NCI-H748 treated with DMSO at 0.1 percent for 48 hours (cell line): Measurements from ENCODE around the gene HERPUD1.
A peak's percentile ranks its signal among the peaks of the same experiment; 100 is the strongest.
"Not testable (repeated sequence)": the region's sequence is repeated elsewhere in the genome, so short reads cannot be mapped to it uniquely, and the experiment has no call there.

ENCODE experiments used
- DNase-seq: peaks from one replicate; lab custom pipeline; 2025; lab: John Stamatoyannopoulos, UW

HERPUD1 gene, protein sequence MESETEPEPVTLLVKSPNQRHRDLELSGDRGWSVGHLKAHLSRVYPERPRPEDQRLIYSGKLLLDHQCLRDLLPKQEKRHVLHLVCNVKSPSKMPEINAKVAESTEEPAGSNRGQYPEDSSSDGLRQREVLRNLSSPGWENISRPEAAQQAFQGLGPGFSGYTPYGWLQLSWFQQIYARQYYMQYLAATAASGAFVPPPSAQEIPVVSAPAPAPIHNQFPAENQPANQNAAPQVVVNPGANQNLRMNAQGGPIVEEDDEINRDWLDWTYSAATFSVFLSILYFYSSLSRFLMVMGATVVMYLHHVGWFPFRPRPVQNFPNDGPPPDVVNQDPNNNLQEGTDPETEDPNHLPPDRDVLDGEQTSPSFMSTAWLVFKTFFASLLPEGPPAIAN

DNA sequence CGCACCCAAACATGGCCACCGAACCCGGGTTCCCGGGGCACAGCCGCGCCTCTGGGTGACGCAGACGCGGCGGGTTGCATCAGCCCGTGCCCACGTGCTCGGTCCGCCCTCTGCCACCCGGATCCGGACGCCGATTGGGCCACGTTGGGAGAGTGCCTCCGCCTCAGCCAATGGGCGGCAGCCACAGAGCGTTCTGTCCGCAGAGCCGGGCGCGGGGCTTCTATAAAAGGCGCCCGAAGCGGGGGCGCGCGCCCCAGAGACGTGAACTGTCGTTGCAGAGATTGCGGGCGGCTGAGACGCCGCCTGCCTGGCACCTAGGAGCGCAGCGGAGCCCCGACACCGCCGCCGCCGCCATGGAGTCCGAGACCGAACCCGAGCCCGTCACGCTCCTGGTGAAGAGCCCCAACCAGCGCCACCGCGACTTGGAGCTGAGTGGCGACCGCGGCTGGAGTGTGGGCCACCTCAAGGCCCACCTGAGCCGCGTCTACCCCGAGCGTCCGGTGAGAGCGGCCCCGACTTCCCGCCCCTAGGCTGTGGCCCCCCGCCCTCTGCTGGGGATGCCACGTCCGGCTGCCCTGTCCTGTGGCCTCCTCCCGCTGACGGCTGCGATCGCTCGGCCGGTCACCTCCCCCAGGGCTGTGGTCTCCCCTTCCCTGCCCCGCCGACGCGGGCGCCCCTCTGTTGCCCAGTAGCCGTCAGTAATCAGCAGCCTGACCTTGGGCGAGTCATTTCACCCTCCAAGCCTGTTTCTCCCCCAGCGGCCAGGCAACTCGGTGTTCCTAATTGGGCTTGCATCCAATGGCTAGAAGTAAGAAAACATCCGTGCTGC, at the start of gene HERPUD1:
Gene HERPUD1 (plus strand): TSS at position 251 of the 829 bp plus-strand sequence. CDS start 103 bp downstream, at position 354.
- peak; percentile 81 for DNase-seq

- DNase-seq = no peak
Measured at GRCh38 chr16:56883586-56883985, 48.4 kb upstream of the HERPUD1 start.

- DNase-seq = no peak
Measured at GRCh38 chr16:56884026-56884582, 47.8 kb upstream of the HERPUD1 start.

DNA sequence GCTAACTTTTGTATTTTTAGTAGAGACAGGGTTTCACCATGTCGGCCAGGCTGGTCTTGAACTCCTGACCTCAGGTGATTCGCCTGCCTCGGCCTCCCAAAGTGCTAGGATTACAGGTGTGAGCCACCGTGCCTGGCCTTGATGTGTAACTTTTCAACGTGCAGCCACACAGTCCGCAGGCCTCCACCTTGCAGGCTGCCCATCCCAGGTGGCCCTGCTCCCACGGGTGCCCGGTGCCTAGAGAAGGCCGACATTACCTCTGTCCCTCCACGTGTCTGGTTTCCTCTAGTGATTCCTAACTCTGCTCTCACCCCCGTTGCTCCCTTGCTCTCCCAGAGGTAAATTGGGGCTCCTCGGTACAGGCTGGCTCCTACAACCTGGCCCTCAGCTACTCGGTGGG, 47.0 kb upstream of the HERPUD1 start:
- not testable (repeated sequence) for DNase-seq

GRCh38 chr16:56885446-56886162, 46.3 kb upstream of the HERPUD1 start:
- no peak for DNase-seq

DNA sequence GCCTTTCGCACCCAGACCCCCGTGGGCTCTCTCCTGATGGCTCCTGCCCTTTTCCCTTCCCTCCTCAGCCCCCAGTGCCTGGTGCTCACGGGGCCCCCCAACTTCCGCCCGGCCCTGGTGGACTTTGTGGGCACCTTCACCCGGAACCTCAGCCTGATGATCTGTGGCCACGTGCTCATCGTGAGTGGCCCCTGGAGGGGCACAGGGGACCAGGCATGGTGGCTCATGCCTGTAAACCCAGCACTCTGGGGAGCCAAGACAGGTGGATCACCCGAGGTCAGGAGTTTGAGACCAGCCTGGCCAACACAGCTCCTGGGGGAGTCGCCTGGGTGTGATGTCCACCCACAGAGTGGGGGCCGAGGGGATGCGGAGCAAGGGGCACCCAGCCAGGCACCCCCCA, 45.6 kb upstream of the HERPUD1 start:
- DNase-seq = no peak

- no peak for DNase-seq
Measured at GRCh38 chr16:56886826-56887225, 45.1 kb upstream of the HERPUD1 start.

GRCh38 chr16:56888806-56889205, 43.1 kb upstream of the HERPUD1 start:
- no peak for DNase-seq

DNA sequence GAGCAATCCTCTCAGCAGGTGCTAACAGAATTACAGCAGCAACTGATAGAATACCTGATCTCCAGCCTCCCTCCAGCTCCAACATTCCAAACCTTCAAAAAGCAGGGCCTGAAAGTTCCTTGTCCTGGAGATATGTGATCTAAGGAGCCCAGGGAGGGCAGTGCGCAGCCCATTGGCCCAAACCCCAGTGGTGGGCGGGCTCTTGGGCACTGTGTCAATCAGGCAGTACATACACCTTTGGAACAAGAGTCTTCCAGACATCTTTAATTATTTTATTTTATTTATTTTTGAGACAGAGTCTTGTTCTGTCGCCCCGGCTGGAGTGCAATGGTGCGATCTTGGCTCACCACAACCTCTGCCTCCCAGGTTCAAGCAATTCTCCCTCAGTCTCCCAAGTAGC, 42.7 kb upstream of the HERPUD1 start:
- DNase-seq = no peak

- DNase-seq = no peak
Measured at GRCh38 chr16:56891685-56892084, 40.3 kb upstream of the HERPUD1 start.

GRCh38 chr16:56892705-56893104, 39.2 kb upstream of the HERPUD1 start:
- no peak for DNase-seq

DNA sequence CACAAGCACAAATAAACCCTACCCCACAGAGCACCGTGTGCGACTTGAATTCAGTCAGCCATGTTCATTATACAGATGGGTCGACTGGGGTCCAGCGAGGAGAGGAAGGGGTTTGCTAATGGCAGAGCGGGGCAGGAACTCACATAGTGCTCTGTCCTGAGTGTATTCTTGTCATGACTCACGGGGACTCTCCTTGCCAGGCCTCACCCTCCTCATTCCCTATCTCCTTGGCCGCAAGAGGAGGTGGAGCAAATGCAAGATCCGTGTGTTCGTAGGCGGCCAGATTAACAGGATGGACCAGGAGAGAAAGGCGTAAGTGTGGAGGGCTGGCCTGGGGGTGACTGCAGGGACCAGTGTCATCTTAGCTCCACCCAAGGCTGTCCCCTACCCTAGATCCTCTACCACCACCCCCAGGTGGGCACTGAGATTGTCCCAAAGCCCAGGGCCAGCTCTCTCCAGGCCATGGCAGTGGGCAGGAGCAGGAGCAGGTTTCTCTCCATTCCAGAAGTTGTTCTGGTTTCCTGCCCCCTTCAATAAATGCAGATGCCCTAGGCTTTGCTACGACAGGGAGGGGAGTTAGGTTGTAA, 37.5 kb upstream of the HERPUD1 start:
- no peak for DNase-seq

GRCh38 chr16:56895813-56896212, 36.1 kb upstream of the HERPUD1 start:
- no peak for DNase-seq

DNA sequence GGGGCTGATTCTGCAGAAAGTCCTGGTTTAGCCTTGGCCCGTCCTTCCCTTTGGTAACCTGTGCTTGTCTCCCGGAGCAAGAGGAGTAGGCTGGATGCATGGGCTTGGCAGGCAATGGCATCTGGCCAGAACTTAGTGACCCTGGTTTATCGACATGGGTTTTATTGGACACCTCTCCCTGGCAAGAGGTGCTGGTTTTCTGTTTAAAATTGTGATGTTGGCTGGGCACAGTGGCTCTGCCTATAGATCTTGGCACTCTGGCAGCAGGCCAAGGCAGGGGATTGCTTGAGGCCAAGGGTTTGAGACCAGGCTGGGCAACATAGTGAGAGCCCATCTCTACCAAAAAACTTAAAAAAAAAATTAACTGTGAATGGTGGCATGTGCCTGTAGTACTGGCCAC, 35.7 kb upstream of the HERPUD1 start:
- no peak for DNase-seq

DNA sequence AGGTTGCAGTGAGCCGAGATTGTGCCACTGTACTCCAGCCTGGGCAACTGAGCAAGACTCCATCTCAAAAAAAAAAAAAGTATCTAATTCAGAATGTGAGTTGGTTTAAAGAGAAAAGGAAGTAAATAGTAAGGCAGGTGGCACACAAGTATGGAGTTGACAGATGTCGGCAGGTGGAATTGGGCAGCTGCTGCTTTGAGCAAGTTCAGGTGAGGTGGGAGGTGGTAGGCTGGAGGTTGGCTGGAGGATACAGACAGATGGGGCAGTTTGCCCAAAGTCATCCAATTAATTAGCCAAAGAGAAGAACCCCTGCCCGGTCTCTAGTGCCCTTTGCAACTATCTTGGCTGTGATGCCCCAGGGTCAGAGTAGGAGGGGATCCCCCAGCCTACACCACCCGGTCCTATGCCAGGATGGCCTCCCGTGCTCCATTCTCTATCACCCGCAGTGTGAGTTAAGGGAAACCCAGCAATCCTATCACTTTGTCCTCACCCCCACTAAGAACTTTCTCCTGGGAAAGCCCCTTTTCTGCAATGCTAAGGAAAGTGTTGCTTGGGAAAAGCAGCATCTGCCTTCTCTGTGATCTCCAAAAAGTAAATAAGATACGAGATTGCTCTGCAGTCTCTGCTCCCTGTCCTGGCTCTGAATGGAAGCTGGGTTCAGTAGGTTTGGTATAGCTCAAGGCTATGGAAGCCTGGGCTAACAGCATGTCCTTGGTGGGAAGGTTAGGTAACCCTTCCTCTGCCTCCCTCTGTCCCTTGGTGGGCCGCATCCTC, 34.7 kb upstream of the HERPUD1 start:
- DNase-seq = no peak

DNA sequence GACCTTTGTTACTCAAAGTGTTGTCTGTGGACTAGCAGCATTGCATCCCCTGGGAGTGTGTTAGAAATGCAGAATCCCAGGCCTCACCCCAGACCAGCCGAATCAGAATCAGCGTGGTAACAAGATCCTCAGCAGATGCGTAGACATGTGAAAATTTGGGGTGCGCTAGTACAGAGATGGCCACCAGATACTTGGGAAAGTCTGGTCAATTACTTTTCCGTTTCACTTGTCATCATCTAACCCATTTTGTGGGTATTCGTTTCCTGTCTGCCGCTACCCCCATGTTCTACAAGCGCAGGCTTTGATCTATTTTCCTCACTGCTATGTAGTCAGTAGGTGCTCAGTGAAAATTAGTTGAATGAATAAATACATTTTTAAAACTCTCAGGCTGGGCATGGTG, 33.1 kb upstream of the HERPUD1 start:
- no peak for DNase-seq

DNA sequence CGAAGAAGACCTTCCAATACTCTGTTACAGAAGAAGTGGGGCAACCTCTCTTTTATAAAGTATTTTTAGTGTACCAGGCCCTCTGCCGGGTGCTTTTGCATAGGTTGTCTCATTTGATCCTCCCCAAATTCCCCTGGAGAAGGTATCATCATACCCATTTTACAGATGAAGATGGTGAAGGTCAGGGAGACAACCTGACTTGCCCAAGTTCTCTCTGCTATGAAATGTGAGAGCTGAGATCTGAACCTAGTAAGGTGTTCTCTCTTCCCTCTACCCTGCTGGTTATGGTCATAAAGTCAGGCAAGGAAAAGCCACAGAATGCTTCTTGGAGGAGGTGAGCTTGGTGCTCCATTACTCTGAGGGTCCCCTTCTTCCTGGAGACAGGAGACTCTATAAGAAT, 28.1 kb upstream of the HERPUD1 start:
- DNase-seq = no peak

DNA sequence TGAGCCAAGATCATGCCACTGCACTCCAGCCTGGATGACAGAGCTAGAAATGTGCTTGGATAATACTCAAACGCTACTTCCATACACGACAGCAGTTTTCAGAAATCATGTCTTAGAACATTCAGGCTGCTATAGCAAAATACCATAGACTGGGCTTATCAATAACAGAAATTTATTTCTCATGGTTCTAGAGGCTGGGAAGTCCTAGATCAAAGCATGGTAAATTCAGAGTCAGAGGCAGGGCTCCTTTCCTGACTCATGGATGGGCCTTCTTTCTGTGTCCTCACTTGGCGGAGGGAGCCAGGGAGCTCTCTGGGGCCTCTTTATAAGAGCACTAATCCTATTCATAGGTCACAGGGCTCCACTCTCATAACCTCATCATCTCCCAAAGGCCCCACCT, 24.5 kb upstream of the HERPUD1 start:
- no peak for DNase-seq

DNA sequence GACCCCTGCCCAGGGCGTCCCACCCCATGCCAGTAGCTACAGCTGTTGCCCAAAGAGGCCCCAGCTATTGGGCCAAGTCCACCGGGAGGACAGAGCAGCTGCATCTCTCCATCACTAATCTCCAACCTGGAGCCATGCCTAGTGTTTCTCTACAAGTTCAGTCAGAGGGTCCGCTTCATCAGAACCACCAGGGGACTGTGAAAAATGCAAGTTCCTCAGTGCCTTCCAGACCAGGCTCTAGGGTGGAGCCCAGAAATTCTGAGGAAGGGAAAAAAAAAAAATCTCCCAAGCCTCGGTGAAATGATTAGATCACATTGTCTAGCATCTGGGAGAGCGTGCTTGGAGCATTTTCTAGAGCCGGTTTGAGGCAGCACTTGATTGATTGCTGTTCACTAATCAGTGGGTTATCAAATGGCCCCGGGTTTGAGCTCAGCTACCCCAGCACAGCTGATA, 22.4 kb upstream of the HERPUD1 start:
- DNase-seq = no peak

DNA sequence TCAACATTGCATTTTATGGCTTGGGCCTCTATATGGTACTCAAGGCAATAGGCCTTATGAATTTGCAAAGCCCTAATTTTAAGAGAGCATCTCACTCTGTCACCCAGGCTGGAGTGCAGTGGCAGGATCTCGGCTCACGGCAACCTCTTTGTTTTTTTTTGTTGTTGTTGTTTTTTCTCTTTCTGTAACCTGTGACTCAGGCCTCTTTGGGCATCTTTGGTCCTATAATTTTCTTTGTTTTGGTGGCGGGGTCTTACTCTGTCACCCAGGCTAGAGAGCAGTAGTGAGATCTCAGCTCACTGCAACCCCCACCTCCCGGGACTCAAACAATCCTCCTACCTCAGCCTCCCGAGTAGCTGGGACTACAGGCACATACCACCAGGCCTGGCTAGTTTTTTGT, 21.8 kb upstream of the HERPUD1 start:
- DNase-seq = no peak
